ENCODE measurements around the gene MB21D2.

The MB21D2 gene

GRCh38 chr3:192830291-192831110, 87.2 kb downstream of the MB21D2 start:
- DNase-seq = no peak

DNA sequence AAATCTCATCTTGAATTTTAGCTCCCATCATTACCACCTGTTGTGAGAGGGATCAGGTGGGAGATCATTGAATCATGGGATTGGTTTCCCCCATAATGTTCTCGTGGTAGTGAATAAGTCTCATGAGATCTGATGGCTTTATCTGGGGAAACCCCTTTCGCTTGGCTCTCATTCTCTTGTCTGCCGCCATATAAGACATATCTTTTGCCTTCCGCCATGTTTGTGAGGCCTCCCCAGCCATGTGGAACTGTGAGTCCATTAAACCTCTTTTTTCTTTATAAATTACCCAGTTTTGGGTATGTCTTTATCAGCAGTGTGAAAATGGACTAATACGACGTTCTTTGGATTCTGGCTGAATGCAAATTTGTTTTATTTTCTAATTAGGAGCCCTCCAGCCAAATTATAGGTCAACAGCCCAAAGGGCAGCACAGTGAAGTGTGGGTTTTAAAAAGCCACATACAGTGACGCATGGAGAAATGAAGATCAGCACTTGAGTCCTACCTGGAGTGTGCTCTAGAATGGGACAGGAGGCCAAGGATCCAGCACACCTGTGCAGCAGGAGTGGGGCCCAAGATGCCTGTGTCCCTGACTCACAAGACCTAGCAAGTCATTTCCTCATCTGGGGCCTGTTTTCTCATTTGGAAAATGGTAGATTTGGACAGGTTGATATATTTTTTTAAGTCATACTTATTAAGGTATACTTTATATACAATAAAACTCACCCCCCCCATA, 89.6 kb downstream of the MB21D2 start:
- no peak for DNase-seq

GRCh38 chr3:192827208-192827607, 90.4 kb downstream of the MB21D2 start:
- no peak for DNase-seq

- no peak for DNase-seq
These were observed 91.2 kb downstream of the MB21D2 start for GRCh38 chr3:192826214-192827006.

DNA sequence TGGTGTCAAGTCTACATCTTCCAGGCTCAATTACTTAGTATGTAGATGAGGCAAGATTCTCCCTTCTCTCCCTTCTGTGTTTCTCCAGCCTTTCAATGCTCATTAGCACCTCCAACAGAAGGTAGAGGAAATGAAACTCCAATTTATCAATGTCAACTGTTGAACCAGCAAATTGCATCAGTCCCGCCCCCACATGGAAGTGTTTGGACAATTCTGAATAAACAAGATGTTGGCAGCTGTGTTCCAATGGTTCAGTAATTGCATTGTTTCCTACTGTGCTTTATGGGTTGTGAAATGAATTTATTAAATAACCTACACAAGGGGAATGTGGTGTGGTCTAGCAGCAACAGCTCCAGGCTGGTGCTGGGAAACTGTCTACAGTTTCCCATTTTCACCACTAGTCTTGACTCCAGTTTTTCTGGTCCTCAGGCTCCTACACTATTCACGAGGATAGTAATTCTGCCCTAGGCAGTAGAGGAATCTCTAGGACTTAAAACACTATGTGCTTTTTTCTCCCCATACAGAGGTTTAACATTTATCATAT, 91.9 kb downstream of the MB21D2 start:
- no peak for DNase-seq

- peak; percentile 46 for DNase-seq
These were observed 92.4 kb downstream of the MB21D2 start for GRCh38 chr3:192825216-192825615.

DNA sequence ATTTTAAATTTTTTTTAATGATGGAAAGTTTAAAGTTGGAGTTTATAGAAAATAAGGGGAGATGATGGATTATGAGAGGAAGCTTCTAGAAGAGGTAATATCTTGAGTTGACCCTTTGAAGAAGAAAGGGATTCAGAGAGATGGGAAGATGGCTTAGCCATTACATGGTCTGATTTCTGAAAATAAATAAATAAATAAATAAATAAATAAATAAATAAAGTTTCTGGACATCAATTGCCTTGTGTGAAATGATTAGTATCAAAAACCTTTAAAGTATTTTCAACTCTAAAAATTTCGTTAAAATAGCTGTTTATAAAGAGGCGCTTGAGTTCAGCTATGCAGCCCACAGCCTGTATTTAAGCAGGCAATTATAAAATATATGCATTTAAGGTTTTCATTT, 93.3 kb downstream of the MB21D2 start:
- DNase-seq = no peak

- no peak for DNase-seq
These were observed 96.5 kb downstream of the MB21D2 start for GRCh38 chr3:192821161-192821560.

GRCh38 chr3:192820161-192820560, 97.5 kb downstream of the MB21D2 start:
- no peak for DNase-seq

DNA sequence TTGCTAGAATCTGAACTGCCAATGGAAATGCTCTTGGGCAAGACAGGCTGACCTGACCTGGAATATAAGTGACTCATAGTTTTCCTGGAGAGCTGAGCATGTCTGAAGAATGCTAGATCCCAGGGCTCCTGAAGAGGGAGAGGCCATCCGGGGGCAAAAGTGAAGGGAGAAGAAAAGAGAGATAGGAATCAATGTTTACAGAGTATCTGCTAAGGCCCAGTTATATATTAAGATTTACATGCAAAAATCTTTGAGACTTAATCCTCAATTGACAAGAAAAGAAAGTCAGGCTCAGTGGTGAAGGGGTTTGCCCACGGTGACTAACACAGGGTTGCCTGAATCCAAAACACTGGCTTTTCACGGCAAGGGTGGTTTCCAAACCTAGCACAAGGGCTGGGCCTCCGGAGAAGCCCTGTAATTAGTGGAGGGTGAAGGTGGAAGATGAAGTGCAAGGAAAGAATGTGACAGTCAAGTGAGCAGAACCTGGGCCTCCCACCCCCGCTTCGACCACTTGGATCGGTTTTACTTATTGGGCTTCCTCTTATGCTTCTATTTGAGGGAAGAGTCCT, 98.6 kb downstream of the MB21D2 start:
- DNase-seq = peak; percentile 76

DNA sequence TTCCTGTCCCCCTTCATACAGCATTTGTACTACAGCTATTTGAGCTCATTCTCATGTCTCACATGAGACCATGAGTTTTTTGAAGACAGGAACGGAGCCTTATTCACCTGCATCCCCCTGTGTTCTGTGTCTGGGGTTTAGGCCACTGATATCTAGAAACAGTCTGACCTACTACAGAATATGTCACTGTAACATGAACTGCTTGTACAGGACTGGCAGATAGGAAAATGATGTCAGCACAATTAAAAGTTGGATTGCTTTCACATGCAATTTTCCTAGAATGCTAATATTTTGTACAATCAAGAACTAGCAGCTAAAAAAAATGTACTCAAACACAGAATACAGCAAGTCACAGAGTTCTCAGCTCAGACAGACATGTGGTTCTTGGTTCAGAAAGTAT, 99.5 kb downstream of the MB21D2 start:
- DNase-seq = no peak

DNA sequence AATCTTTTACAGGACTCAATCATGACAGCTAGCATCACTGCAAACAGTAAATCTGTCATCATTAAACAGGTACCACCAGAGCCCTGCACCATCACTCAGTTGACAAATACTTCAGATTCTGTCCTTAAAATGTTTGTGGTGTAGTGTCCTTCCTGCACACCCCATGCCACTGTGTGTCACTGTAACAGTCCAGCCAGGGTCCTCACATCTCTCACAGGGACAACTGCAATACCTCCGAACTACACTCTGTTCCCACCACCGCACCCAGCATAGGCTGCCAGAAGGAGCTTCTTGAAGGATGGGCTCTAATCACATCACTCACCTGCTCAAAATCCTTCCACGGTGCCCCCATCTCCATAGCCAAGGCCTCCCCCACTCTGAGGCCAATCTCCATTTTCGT, 100.2 kb downstream of the MB21D2 start:
- no peak for DNase-seq

- DNase-seq = peak; percentile 49
These were observed 100.6 kb downstream of the MB21D2 start for GRCh38 chr3:192817053-192817452.

GRCh38 chr3:192816351-192816750, 101.3 kb downstream of the MB21D2 start:
- DNase-seq = peak; percentile 72

GRCh38 chr3:192812743-192813383, 104.8 kb downstream of the MB21D2 start:
- DNase-seq = peak; percentile 71

DNA sequence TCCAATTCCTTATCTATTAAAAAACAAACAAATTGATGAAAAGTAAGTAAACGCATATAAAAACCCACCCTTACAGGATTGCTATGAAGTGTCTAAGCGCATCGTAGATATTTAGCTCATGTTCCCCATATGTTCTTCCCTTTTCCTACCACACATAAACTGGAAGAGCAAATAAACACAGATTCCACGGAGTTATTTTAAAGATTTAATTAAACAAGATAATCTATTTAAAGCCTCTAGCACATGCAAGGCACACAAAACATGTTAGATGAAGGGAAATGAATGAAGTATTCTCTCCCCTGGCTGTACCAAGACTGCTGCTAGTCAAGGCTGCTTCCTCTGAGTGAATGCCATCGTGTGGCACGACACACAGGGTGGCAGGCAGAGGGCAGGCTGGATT, 111.9 kb downstream of the MB21D2 start:
- DNase-seq = no peak

- DNase-seq = no peak
These were observed 113.2 kb downstream of the MB21D2 start for GRCh38 chr3:192804502-192804901.

- peak; percentile 50 for DNase-seq
These were observed 114.4 kb downstream of the MB21D2 start for GRCh38 chr3:192802957-192803899.

DNA sequence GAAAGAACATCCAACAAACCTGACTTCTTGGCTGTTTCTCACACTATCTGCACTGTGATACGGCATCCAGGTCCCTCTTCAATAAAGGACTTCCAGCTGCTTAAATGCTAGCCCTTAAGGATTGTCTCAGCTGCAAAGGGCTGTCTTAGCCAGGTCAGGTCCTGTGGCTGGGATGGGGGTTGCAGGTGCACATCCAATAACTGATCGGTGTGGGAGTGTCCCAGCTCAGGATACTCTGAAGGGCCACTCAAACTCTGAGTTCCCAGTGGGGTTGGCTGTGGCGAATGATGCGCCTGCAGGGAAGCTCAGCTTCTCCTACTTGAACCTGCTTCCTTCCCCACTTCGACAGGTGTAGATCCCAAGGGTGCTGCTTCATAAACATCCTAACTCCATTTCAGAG, 115.7 kb downstream of the MB21D2 start:
- no peak for DNase-seq

DNA sequence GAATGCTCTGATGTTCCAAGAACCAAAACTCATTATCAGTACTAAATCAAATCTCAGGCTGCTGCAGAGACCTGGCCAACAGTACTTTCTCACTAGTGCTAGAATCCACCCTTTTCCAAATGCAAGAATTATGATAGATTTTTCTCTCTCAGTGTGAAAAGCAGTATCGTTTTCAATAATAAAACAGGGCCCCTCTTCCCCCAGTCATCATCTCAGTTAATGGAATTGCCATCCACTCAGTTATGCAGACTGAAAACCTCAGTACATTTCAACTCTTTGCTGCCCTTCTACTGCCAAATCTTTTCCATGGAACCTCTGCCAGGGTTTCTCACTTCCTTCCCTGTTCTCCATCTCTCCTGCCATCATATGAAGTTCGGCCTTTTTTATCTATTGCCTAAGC, 117.9 kb downstream of the MB21D2 start:
- no peak for DNase-seq

- peak; percentile 54 for DNase-seq
These were observed 122.6 kb downstream of the MB21D2 start for GRCh38 chr3:192795021-192795420.

All from fibroblast of upper back skin (primary cell).